Adrenal gland (tissue), 5 donors: ENCODE results near the gene SYT14.

Experiments
- POLR2A ChIP-seq, 2 donors: fragments of 450-650 bp; IDR thresholded peaks; one replicate each; pipeline ENCODE4 v1.6.1; 2017; ENCODE audit warnings: antibody characterized with exemption in 2 of 2, mild to moderate bottlenecking in 2 of 2, moderate library complexity in 1 of 2
- TF ChIP-seq, protein P1 (sequence below), 6 experiments: fragments of 450-650 bp in 4 of 6; fragments of 200-600 bp in 2 of 6; sonication (generic) in 1 of 6; IDR thresholded peaks; 1 replicate in 5 of 6; 2 replicates in 1 of 6; pipeline versions ENCODE4 v1.5.1 to v1.8.0; 2016 to 2021; ENCODE audit warnings: antibody characterized with exemption in 6 of 6, mild to moderate bottlenecking in 2 of 6, moderate library complexity in 1 of 6
- donor health status: DM: no; HTN: no; CAD: no.

GRCh38 chr1:210072129-210072528 is 134.1 kb downstream of the SYT14 start:
- TF ChIP-seq, protein P1, sequence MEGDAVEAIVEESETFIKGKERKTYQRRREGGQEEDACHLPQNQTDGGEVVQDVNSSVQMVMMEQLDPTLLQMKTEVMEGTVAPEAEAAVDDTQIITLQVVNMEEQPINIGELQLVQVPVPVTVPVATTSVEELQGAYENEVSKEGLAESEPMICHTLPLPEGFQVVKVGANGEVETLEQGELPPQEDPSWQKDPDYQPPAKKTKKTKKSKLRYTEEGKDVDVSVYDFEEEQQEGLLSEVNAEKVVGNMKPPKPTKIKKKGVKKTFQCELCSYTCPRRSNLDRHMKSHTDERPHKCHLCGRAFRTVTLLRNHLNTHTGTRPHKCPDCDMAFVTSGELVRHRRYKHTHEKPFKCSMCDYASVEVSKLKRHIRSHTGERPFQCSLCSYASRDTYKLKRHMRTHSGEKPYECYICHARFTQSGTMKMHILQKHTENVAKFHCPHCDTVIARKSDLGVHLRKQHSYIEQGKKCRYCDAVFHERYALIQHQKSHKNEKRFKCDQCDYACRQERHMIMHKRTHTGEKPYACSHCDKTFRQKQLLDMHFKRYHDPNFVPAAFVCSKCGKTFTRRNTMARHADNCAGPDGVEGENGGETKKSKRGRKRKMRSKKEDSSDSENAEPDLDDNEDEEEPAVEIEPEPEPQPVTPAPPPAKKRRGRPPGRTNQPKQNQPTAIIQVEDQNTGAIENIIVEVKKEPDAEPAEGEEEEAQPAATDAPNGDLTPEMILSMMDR (IDR thresholded peaks at IDR 0.05) = no peak
- TF ChIP-seq POLR2A (IDR thresholded peaks at IDR 0.05) = no peak
